TTC549 (cell line): ENCODE data around the gene USP35.
"Not testable (repeated sequence)": the region's sequence is repeated elsewhere in the genome, so short reads cannot be mapped to it uniquely, and the experiment has no call there.

Source experiments
- FAIRE-seq: peaks from 2 replicates; lab custom pipeline; 2012; peaks lifted over from hg19 to GRCh38; lab: Jason Lieb, UNC

USP35 gene

GRCh38 chr11:78217650-78218541 lies 29.2 kb downstream of the USP35 start:
- FAIRE-seq, result no peak

- no peak for FAIRE-seq
These were observed 30.2 kb downstream of the USP35 start for GRCh38 chr11:78218707-78219492.

GRCh38 chr11:78219493-78220217 lies 30.9 kb downstream of the USP35 start:
- no peak for FAIRE-seq

GRCh38 chr11:78220218-78221157 lies 31.8 kb downstream of the USP35 start:
- no peak for FAIRE-seq

- FAIRE-seq, result no peak
These were observed 32.9 kb downstream of the USP35 start for GRCh38 chr11:78221396-78222315.

- FAIRE-seq, result not testable (repeated sequence)
These were observed 34.0 kb downstream of the USP35 start for GRCh38 chr11:78222726-78223125.

GRCh38 chr11:78223320-78223954 lies 34.7 kb downstream of the USP35 start:
- no peak for FAIRE-seq

GRCh38 chr11:78224506-78224905 lies 35.8 kb downstream of the USP35 start:
- FAIRE-seq, result no peak

- no peak for FAIRE-seq
These were observed 36.2 kb downstream of the USP35 start for GRCh38 chr11:78224906-78225420.

- no peak for FAIRE-seq
These were observed 38.3 kb downstream of the USP35 start for GRCh38 chr11:78226684-78227680.

GRCh38 chr11:78227921-78228320 lies 39.2 kb downstream of the USP35 start:
- FAIRE-seq, result no peak

GRCh38 chr11:78228467-78228866 lies 39.7 kb downstream of the USP35 start:
- no peak for FAIRE-seq

GRCh38 chr11:78229106-78229505 lies 40.4 kb downstream of the USP35 start:
- FAIRE-seq, result no peak

GRCh38 chr11:78230161-78230877 lies 41.6 kb downstream of the USP35 start:
- FAIRE-seq, result no peak

GRCh38 chr11:78231962-78232501 lies 43.3 kb downstream of the USP35 start:
- FAIRE-seq, result no peak

GRCh38 chr11:78233046-78233445 lies 44.3 kb downstream of the USP35 start:
- FAIRE-seq, result not testable (repeated sequence)

GRCh38 chr11:78234006-78234405 lies 45.3 kb downstream of the USP35 start:
- FAIRE-seq, result no peak
